HCT116 (cell line): ENCODE measurements around the gene UNC5C. TPM values are rescaled to one million over a fixed set of nuclear protein-coding genes. Genes with fewer than 3 reads are reported as not detected.

Experiments used
- ATAC-seq: fragments of 200-7000 bp; cut with Tn5 transposase; 2 replicates; pipeline ENCODE4 v1.9.1; 2020; ENCODE audit warnings: mild to moderate bottlenecking, moderate library complexity
- BruUV-seq: library from RNA; stranded (reverse); fragments of 400-500 nt; replicated peaks from 2 replicates; lab custom pipeline; 2021; lab: Mats Ljungman, UMichigan
- CTCF ChIA-PET: fragments of 300-600 bp; sonication (Branson Sonifier 250); formaldehyde crosslinking; loops from one replicate; lab custom pipeline; 2021; ENCODE audit warnings: antibody characterized with exemption; lab: Charles Lee
- POLR2A ChIA-PET: fragments of 300-600, 350-600 bp; sonication (Branson Sonifier 250); formaldehyde crosslinking; loops from one replicate; lab custom pipeline; 2021; ENCODE audit warnings: antibody characterized with exemption; lab: Charles Lee
- RAD21 ChIA-PET, 2 experiments: fragments of 300-600 bp; sonication (Branson Sonifier 250); formaldehyde crosslinking; loops; one replicate each; lab custom pipeline; 2023; ENCODE audit warnings: low total read pairs in 2 of 2; ENCODE audit not compliant: uncharacterized antibody in 2 of 2, unreplicated experiment in 2 of 2, low non-redundant PET in 1 of 2; lab: Charles Lee
- DNase-seq: peaks from one replicate; pipeline ENCODE4 v3.0.0-alpha.2; 2010; ENCODE audit warnings: low read depth, low spot score
- H2AFZ ChIP-seq: fragments of 200-600 bp; shearing (Covaris generic), sonication (generic); 2 replicates; pipeline ENCODE4 v1.6.1; 2017; ENCODE audit warnings: low read depth, mixed run types, mixed read lengths, antibody characterized with exemption, low read length; ENCODE audit not compliant: poor library complexity, severe bottlenecking
- H3K27ac ChIP-seq: 2 replicates; pipeline ENCODE4 v1.5.1; 2012; ENCODE audit warnings: low read depth, low read length
- H3K27me3 ChIP-seq: fragments of 200-600 bp; sonication (generic); 2 replicates; pipeline ENCODE4 v1.6.1; 2016; ENCODE audit warnings: mixed run types, low read length, mixed read lengths; ENCODE audit not compliant: insufficient read depth
- H3K36me3 ChIP-seq, 2 experiments: fragments of 200-500 bp in 1 of 2; fragments of 200-600 bp in 1 of 2; sonication (Bioruptor generic) in 1 of 2; sonication (generic) in 1 of 2; 2 replicates each; pipeline versions ENCODE4 v1.5.1 to v1.6.1; 2014 to 2016; ENCODE audit warnings: low read length in 2 of 2, inconsistent platforms in 1 of 2, mixed read lengths in 1 of 2, mixed run types in 1 of 2; ENCODE audit not compliant: insufficient read depth in 2 of 2, control insufficient read depth in 1 of 2
- H3K4me1 ChIP-seq, 2 experiments: fragments of 200-600 bp in 1 of 2; sonication (generic) in 1 of 2; 2 replicates each; pipeline versions ENCODE4 v1.5.1 to v1.6.1; 2012 to 2017; ENCODE audit warnings: low read length in 2 of 2, inconsistent platforms in 1 of 2, mild to moderate bottlenecking in 1 of 2, mixed read lengths in 1 of 2, mixed run types in 1 of 2, moderate library complexity in 1 of 2; ENCODE audit not compliant: insufficient read depth in 2 of 2, control insufficient read depth in 1 of 2
- H3K4me2 ChIP-seq: fragments of 200-600 bp; sonication (generic); 2 replicates; pipeline ENCODE4 v1.6.1; 2017; ENCODE audit warnings: mixed run types, low read length, mixed read lengths
- H3K4me3 ChIP-seq, 2 experiments: fragments of 200-600 bp in 1 of 2; sonication (generic) in 1 of 2; replicated peaks in 1 of 2; 2 replicates each; pipeline ENCODE4 v1.5.1; 2011 to 2016; ENCODE audit warnings: low read length in 2 of 2, control low read depth in 1 of 2, low read depth in 1 of 2, mild to moderate bottlenecking in 1 of 2, mixed read lengths in 1 of 2, mixed run types in 1 of 2
- H3K79me2 ChIP-seq: fragments of 200-600 bp; sonication (generic); 2 replicates; pipeline ENCODE4 v1.6.1; 2017; ENCODE audit warnings: mild to moderate bottlenecking, mixed run types, low read length, moderate library complexity, mixed read lengths; ENCODE audit not compliant: insufficient read depth
- H3K9ac ChIP-seq: fragments of 200-600 bp; sonication (generic); 2 replicates; pipeline ENCODE4 v1.6.1; 2016; ENCODE audit warnings: low read length, mixed read lengths
- H3K9me2 ChIP-seq: fragments of 200-600 bp; sonication (generic), shearing (Covaris generic); 2 replicates; pipeline ENCODE4 v1.6.1; 2017; ENCODE audit warnings: mixed run types, mild to moderate bottlenecking, moderate library complexity; ENCODE audit not compliant: insufficient read depth
- H3K9me3 ChIP-seq, 2 experiments: fragments of 200-500 bp in 1 of 2; fragments of 200-600 bp in 1 of 2; sonication (Bioruptor generic) in 1 of 2; sonication (generic) in 1 of 2; 2 replicates each; pipeline ENCODE4 v1.6.1; 2014 to 2017; ENCODE audit warnings: low read length in 2 of 2, mixed read lengths in 2 of 2, inconsistent platforms in 1 of 2, low read depth in 1 of 2, mild to moderate bottlenecking in 1 of 2, mixed run types in 1 of 2, moderate library complexity in 1 of 2; ENCODE audit not compliant: control insufficient read depth in 1 of 2, insufficient read depth in 1 of 2
- H4K20me1 ChIP-seq: fragments of 200-600 bp; sonication (generic), shearing (Covaris generic); 2 replicates; pipeline ENCODE4 v1.6.1; 2017; ENCODE audit warnings: mixed run types, mild to moderate bottlenecking, moderate library complexity; ENCODE audit not compliant: insufficient read depth
- ATF3 ChIP-seq: IDR thresholded peaks from 2 replicates; pipeline ENCODE4 v1.6.1; 2012
- ELF1 ChIP-seq: IDR thresholded peaks from 2 replicates; pipeline ENCODE4 v1.6.1; 2012; ENCODE audit warnings: low read depth, borderline replicate concordance
- EZH2 ChIP-seq: fragments of 200-600 bp; sonication (generic); IDR thresholded peaks from 2 replicates; pipeline ENCODE4 v1.6.1; 2017; ENCODE audit warnings: antibody characterized with exemption, mixed run types
- JUND ChIP-seq: IDR thresholded peaks from 2 replicates; pipeline ENCODE4 v1.6.1; 2012
- MAX ChIP-seq: IDR thresholded peaks from 2 replicates; pipeline ENCODE4 v1.6.1; 2012
- RAD21 ChIP-seq: IDR thresholded peaks from 2 replicates; pipeline ENCODE4 v1.6.1; 2012; ENCODE audit warnings: low read depth, mild to moderate bottlenecking
- REST ChIP-seq: IDR thresholded peaks from 2 replicates; pipeline ENCODE4 v1.6.1; 2012; ENCODE audit warnings: low read depth
- SRF ChIP-seq: IDR thresholded peaks from 2 replicates; pipeline ENCODE4 v1.6.1; 2012; ENCODE audit warnings: low read depth
- TCF7L2 ChIP-seq: IDR thresholded peaks from 2 replicates; pipeline ENCODE4 v1.7.0; 2011; ENCODE audit warnings: borderline replicate concordance, inconsistent platforms; ENCODE audit not compliant: insufficient read depth, insufficient read length; ENCODE audit errors: extremely low read depth
- ZFX ChIP-seq: fragments of 450-650 bp; IDR thresholded peaks from 2 replicates; pipeline ENCODE4 v1.6.1; 2017
- intact Hi-C: fragments of 100-400 bp; cut with micrococcal nuclease; formaldehyde crosslinking; loops from 2 replicates; pipeline ENCODE4 v1.10.0; 2022
- total RNA-seq: library from RNA; stranded (reverse); gene quantifications from one replicate; pipeline ENCODE4 v1.2.1, GENCODE V29; 2021; ENCODE audit not compliant: unreplicated experiment

Gene UNC5C
- total RNA-seq, 1 experiment from 2014 or later = not detected

- ChIA-PET RAD21 (no interaction called here), CTCF (no interaction called here), POLR2A (no interaction called here)
- Histone ChIP-seq H3K4me1 (no peaks in the 10 kb centered on the region), H3K4me3 (no peak overlapping the region), H3K9me2 (no peaks in the 10 kb centered on the region), H3K4me2 (no peak overlapping the region), H3K9me3 (no peaks in the 10 kb centered on the region), H3K27me3 (no peaks in the 10 kb centered on the region), H2AFZ (no peak overlapping the region), H3K9ac (no peak overlapping the region), H3K36me3 (no peaks in the 10 kb centered on the region), H4K20me1 (no peaks in the 10 kb centered on the region), H3K27ac (no peak overlapping the region), H3K79me2 (no peaks in the 10 kb centered on the region)
- DNase-seq (no peak), ATAC-seq (no peak)
- no TSS peak for BruUV-seq
- intact Hi-C loops = no loop called here
- TF ChIP-seq RAD21 = no peak
- no peak for TF ChIP-seq EZH2
- TF ChIP-seq REST = no peak
- no peak for TF ChIP-seq MAX
- no peak for TF ChIP-seq SRF
- TF ChIP-seq ZFX = no peak
- no peak for TF ChIP-seq ELF1
- TF ChIP-seq JUND = no peak
- no peak for TF ChIP-seq TCF7L2
- no peak for TF ChIP-seq ATF3
These were observed 328.3 kb downstream of the UNC5C start for GRCh38 chr4:95220205-95221175.
